K562 (cell line): ENCODE data around the gene COX19. TPM values are rescaled to one million over a fixed set of nuclear protein-coding genes. Genes with fewer than 3 reads are reported as not detected.
A peak's percentile ranks its signal among the peaks of the same experiment; 100 is the strongest.

ENCODE experiments used
- CHD2 ChIP-seq: IDR thresholded peaks from 2 replicates; pipeline ENCODE4 v1.6.1; 2011; ENCODE audit warnings: low read depth, low read length
- MTA1 ChIP-seq: fragments of 450-650 bp; IDR thresholded peaks from 2 replicates; pipeline ENCODE4 v1.6.1; 2017; ENCODE audit warnings: borderline replicate concordance
- PCBP1 ChIP-seq: fragments of 200-400 bp; formaldehyde crosslinking; IDR thresholded peaks from 2 replicates; pipeline ENCODE4 v1.6.1; 2018; ENCODE audit warnings: mild to moderate bottlenecking, low read depth, low read length; ENCODE audit not compliant: poor library complexity, severe bottlenecking
- PRMT5 ChIP-seq: sonication (generic); formaldehyde crosslinking; IDR thresholded peaks from 2 replicates; pipeline ENCODE4 v1.5.0; 2020; ENCODE audit warnings: missing genetic modification reagents
- SLC30A9 ChIP-seq: fragments of 250-450 bp; sonication (Bioruptor Pico); IDR thresholded peaks from 2 replicates; pipeline ENCODE4 v1.8.0; 2022; ENCODE audit warnings: mild to moderate bottlenecking, moderate library complexity
- SUPT5H ChIP-seq: fragments of 450-650 bp; IDR thresholded peaks from 2 replicates; pipeline ENCODE4 v1.6.1; 2016
- ZNF324 ChIP-seq: fragments of 250-450 bp; sonication (Bioruptor Pico); IDR thresholded peaks from 2 replicates; pipeline ENCODE4 v1.4.0; 2020; ENCODE audit warnings: mild to moderate bottlenecking
- ZNF766 ChIP-seq: fragments of 200-800 bp; sonication (Bioruptor generic); conservative IDR thresholded peaks from 2 replicates; pipeline ENCODE4 v1.6.1; 2016; ENCODE audit warnings: missing genetic modification characterization, missing compliant biosample characterization
- polyA plus RNA-seq, 8 experiments: library from polyadenylated mRNA; depleted of rRNA in 4 of 8; stranded (reverse) in 5 of 8; unstranded in 3 of 8; fragments of >200 nt; fragmentation: Nextera tagmentation in 2 of 8; fragmentation: Illumina TruSeq in 1 of 8; extraction: Ambion mirVana in 2 of 8; extraction: Trizol in 1 of 8; gene quantifications; 2 replicates each; pipeline versions ENCODE4 v1.2.1 to v1.2.3, GENCODE V29; 2011 to 2014; ENCODE audit warnings: inconsistent platforms in 1 of 8, missing spikeins in 1 of 8
- total RNA-seq, 7 experiments: library from RNA; depleted of rRNA in 6 of 7; stranded (reverse); fragments of >200 nt in 6 of 7; fragmentation: Illumina TruSeq in 2 of 7; extraction: Trizol in 2 of 7; gene quantifications; 2 replicates each; pipeline versions ENCODE4 v1.2.1 to v1.2.3, GENCODE V29; 2011 to 2021; ENCODE audit warnings: low replicate concordance in 1 of 7
- TF ChIP-seq, protein P1 (sequence below): sonication (generic); formaldehyde crosslinking; IDR thresholded peaks from 2 replicates; pipeline ENCODE4 v1.8.0; 2022; ENCODE audit warnings: mild to moderate bottlenecking, missing genetic modification reagents
- TF ChIP-seq, protein P2 (sequence below), 2 experiments: fragments of 150-350 bp in 1 of 2; IDR thresholded peaks; 2 replicates each; pipeline ENCODE4 v1.6.1; 2012 to 2016; ENCODE audit warnings: low read depth in 2 of 2, low read length in 2 of 2, mild to moderate bottlenecking in 1 of 2, moderate library complexity in 1 of 2
- TF ChIP-seq, protein P3 (sequence below), 2 experiments: fragments of 450-650 bp in 1 of 2; IDR thresholded peaks; 2 replicates each; pipeline ENCODE4 v1.6.1; 2011 to 2017; ENCODE audit warnings: low read depth in 2 of 2, antibody characterized with exemption in 1 of 2, borderline replicate concordance in 1 of 2, low read length in 1 of 2, mild to moderate bottlenecking in 1 of 2, mixed read lengths in 1 of 2; ENCODE audit not compliant: control insufficient read depth in 1 of 2
- TF ChIP-seq, protein P4 (sequence below): fragments of 450-650 bp; IDR thresholded peaks from 2 replicates; pipeline ENCODE4 v1.6.1; 2016; ENCODE audit warnings: borderline replicate concordance

Gene COX19
- total and polyA plus RNA-seq, 9 of the 15 experiments (the other 6 are each of a cell fraction or from before 2014, with no cell fraction given), result 5.2 to 10.5 (median 7.9) TPM

DNA sequence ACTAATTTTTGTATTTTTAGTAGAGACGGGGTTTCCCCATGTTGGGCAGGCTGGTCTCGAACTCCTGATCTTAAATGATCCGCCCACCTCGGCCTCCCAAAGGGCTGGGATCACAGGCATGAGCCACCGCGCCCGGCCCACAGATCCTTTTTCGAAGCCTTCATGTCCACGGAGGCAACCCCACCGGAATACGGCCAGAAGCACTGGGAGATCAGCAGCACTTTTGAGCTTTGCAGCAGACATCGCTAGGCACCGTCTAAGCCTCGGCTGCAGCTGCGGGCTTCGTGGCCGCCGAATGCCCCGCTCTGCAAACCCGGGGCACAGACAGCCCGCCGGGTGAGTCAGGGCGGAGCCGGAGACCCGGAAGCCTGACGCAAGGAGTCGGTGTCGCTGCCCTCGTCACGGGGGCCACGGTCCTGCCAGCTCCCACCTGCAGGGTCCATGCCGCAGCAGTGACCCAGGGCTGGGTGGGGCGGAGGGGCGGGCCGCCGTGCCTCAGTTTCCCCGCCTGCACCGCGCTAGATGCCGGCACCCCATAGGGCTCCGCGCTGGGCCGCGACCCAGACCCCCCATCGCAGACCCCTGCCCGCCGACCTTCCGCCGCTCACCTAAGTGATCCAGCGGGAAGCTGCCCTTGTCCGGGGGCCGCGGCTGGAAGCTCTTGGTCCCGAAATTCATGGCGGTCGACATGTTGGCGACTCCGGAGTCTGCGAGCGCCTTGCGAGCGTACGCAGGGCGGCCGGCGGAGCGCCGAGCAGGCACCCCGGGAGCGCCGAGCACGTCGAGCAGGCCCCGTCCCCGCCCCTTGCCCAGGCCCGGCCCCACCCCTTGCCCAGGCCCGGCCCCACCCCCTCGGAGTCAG lies at the start of gene COX19 (continued):
- TF ChIP-seq, protein P1, sequence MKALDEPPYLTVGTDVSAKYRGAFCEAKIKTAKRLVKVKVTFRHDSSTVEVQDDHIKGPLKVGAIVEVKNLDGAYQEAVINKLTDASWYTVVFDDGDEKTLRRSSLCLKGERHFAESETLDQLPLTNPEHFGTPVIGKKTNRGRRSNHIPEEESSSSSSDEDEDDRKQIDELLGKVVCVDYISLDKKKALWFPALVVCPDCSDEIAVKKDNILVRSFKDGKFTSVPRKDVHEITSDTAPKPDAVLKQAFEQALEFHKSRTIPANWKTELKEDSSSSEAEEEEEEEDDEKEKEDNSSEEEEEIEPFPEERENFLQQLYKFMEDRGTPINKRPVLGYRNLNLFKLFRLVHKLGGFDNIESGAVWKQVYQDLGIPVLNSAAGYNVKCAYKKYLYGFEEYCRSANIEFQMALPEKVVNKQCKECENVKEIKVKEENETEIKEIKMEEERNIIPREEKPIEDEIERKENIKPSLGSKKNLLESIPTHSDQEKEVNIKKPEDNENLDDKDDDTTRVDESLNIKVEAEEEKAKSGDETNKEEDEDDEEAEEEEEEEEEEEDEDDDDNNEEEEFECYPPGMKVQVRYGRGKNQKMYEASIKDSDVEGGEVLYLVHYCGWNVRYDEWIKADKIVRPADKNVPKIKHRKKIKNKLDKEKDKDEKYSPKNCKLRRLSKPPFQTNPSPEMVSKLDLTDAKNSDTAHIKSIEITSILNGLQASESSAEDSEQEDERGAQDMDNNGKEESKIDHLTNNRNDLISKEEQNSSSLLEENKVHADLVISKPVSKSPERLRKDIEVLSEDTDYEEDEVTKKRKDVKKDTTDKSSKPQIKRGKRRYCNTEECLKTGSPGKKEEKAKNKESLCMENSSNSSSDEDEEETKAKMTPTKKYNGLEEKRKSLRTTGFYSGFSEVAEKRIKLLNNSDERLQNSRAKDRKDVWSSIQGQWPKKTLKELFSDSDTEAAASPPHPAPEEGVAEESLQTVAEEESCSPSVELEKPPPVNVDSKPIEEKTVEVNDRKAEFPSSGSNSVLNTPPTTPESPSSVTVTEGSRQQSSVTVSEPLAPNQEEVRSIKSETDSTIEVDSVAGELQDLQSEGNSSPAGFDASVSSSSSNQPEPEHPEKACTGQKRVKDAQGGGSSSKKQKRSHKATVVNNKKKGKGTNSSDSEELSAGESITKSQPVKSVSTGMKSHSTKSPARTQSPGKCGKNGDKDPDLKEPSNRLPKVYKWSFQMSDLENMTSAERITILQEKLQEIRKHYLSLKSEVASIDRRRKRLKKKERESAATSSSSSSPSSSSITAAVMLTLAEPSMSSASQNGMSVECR (CRISPR knock-in tag), result peak; percentile 96
- TF ChIP-seq SLC30A9 (CRISPR knock-in tag) (no peak), ZNF766 (CRISPR knock-in tag) (0 out of 2 replicates have a peak, but pooled peaks have one; percentile 31), SUPT5H (peak; percentile 96), ZNF324 (peak; percentile 35; the same call in 1 of the 2 replicates), PRMT5 (CRISPR knock-in tag) (peak; percentile 78; the same call in 1 of the 2 replicates), MTA1 (no peak), PCBP1 (peak; percentile 44), CHD2 (no peak)
- TF ChIP-seq, protein P2, sequence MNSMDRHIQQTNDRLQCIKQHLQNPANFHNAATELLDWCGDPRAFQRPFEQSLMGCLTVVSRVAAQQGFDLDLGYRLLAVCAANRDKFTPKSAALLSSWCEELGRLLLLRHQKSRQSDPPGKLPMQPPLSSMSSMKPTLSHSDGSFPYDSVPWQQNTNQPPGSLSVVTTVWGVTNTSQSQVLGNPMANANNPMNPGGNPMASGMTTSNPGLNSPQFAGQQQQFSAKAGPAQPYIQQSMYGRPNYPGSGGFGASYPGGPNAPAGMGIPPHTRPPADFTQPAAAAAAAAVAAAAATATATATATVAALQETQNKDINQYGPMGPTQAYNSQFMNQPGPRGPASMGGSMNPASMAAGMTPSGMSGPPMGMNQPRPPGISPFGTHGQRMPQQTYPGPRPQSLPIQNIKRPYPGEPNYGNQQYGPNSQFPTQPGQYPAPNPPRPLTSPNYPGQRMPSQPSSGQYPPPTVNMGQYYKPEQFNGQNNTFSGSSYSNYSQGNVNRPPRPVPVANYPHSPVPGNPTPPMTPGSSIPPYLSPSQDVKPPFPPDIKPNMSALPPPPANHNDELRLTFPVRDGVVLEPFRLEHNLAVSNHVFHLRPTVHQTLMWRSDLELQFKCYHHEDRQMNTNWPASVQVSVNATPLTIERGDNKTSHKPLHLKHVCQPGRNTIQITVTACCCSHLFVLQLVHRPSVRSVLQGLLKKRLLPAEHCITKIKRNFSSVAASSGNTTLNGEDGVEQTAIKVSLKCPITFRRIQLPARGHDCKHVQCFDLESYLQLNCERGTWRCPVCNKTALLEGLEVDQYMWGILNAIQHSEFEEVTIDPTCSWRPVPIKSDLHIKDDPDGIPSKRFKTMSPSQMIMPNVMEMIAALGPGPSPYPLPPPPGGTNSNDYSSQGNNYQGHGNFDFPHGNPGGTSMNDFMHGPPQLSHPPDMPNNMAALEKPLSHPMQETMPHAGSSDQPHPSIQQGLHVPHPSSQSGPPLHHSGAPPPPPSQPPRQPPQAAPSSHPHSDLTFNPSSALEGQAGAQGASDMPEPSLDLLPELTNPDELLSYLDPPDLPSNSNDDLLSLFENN (IDR thresholded peaks at IDR 0.05; ENCODE audit: low read depth in 2 of 2, low read length in 2 of 2), result peak; percentile 18 to 97; a peak in 2 of 4 replicates
- TF ChIP-seq, protein P3, sequence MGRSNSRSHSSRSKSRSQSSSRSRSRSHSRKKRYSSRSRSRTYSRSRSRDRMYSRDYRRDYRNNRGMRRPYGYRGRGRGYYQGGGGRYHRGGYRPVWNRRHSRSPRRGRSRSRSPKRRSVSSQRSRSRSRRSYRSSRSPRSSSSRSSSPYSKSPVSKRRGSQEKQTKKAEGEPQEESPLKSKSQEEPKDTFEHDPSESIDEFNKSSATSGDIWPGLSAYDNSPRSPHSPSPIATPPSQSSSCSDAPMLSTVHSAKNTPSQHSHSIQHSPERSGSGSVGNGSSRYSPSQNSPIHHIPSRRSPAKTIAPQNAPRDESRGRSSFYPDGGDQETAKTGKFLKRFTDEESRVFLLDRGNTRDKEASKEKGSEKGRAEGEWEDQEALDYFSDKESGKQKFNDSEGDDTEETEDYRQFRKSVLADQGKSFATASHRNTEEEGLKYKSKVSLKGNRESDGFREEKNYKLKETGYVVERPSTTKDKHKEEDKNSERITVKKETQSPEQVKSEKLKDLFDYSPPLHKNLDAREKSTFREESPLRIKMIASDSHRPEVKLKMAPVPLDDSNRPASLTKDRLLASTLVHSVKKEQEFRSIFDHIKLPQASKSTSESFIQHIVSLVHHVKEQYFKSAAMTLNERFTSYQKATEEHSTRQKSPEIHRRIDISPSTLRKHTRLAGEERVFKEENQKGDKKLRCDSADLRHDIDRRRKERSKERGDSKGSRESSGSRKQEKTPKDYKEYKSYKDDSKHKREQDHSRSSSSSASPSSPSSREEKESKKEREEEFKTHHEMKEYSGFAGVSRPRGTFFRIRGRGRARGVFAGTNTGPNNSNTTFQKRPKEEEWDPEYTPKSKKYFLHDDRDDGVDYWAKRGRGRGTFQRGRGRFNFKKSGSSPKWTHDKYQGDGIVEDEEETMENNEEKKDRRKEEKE (IDR thresholded peaks at IDR 0.05; ENCODE audit: borderline replicate concordance in 1 of 2, control insufficient read depth in 1 of 2, low read depth in 2 of 2, low read length in 1 of 2), result no peak
- TF ChIP-seq, protein P4, sequence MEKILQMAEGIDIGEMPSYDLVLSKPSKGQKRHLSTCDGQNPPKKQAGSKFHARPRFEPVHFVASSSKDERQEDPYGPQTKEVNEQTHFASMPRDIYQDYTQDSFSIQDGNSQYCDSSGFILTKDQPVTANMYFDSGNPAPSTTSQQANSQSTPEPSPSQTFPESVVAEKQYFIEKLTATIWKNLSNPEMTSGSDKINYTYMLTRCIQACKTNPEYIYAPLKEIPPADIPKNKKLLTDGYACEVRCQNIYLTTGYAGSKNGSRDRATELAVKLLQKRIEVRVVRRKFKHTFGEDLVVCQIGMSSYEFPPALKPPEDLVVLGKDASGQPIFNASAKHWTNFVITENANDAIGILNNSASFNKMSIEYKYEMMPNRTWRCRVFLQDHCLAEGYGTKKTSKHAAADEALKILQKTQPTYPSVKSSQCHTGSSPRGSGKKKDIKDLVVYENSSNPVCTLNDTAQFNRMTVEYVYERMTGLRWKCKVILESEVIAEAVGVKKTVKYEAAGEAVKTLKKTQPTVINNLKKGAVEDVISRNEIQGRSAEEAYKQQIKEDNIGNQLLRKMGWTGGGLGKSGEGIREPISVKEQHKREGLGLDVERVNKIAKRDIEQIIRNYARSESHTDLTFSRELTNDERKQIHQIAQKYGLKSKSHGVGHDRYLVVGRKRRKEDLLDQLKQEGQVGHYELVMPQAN, result peak; percentile 79; the same call in 1 of the 2 replicates
